ENCODE data around the gene RWDD4. TPM values are rescaled to one million over a fixed set of nuclear protein-coding genes. Genes with fewer than 3 reads are reported as not detected.

The RWDD4 gene
- total RNA-seq: 13.8 to 16.7 TPM (median 14.8 TPM) in 3 replicates

GRCh38 chr4:183659029-183659871, at the start of gene RWDD4, which contains the start of gene TRAPPC11:
TSS of gene RWDD4 (minus strand) at chr4:183659185. CDS start at chr4:183658952, 233 bp downstream.
TSS of gene TRAPPC11 (plus strand) at chr4:183659293. CDS start at chr4:183663868, 4,575 bp downstream.
- Mint-ChIP-seq H3K4me3 (peak within 1 kb of the TSS; percentile 94), H3K36me3 (peaks cover 4% of the 10 kb centered on the region), H3K27ac (peak within 1 kb of the TSS; percentile 93), H3K4me1 (peaks cover 28% of the 10 kb centered on the region), H3K9me3 (no peaks in the 10 kb centered on the region), H3K27me3 (ENCODE audit: low read depth) (no peaks in the 10 kb centered on the region)
- peak; percentile 95 to 97 for DNase-seq (ENCODE audit: low spot score in 2 of 2, unreplicated experiment in 2 of 2)
- peak; percentile 36 for TF ChIP-seq CTCF (IDR thresholded peaks at IDR 0.05; ENCODE audit: unreplicated experiment)

GRCh38 chr4:183702492-183702891, 43.5 kb upstream of the RWDD4 start:
- Mint-ChIP-seq H3K36me3 (peaks cover 69% of the 10 kb centered on the region), H3K27me3 (ENCODE audit: low read depth) (no peaks in the 10 kb centered on the region), H3K4me1 (no peaks in the 10 kb centered on the region), H3K9me3 (peaks cover 4% of the 10 kb centered on the region), H3K4me3 (no peak overlapping the region), H3K27ac (no peak overlapping the region)
- TF ChIP-seq CTCF (IDR thresholded peaks at IDR 0.05; ENCODE audit: unreplicated experiment): no peak
- DNase-seq (ENCODE audit: low spot score in 2 of 2, unreplicated experiment in 2 of 2): no peak

- TF ChIP-seq CTCF (IDR thresholded peaks at IDR 0.05; ENCODE audit: unreplicated experiment): no peak
- no peak overlapping the region for H3K27ac Mint-ChIP-seq
- H3K27me3 Mint-ChIP-seq (ENCODE audit: low read depth): no peaks in the 10 kb centered on the region
- H3K9me3 Mint-ChIP-seq: peaks cover 4% of the 10 kb centered on the region
- H3K4me3 Mint-ChIP-seq: no peak overlapping the region
- DNase-seq (ENCODE audit: low spot score in 2 of 2, unreplicated experiment in 2 of 2): no peak
- no peaks in the 10 kb centered on the region for H3K4me1 Mint-ChIP-seq
- H3K36me3 Mint-ChIP-seq: peaks cover 78% of the 10 kb centered on the region
Measured at GRCh38 chr4:183700407-183700806, 41.4 kb upstream of the RWDD4 start.

GRCh38 chr4:183698909-183699308, 39.9 kb upstream of the RWDD4 start:
- Mint-ChIP-seq H3K9me3 (peaks cover 4% of the 10 kb centered on the region), H3K27ac (no peak overlapping the region)

GRCh38 chr4:183691897-183692296, 32.9 kb upstream of the RWDD4 start:
- no peak overlapping the region for H3K27ac Mint-ChIP-seq
- H3K27me3 Mint-ChIP-seq (ENCODE audit: low read depth): no peaks in the 10 kb centered on the region
- no peak for DNase-seq (ENCODE audit: low spot score in 2 of 2, unreplicated experiment in 2 of 2)
- H3K9me3 Mint-ChIP-seq: no peaks in the 10 kb centered on the region
- peaks cover 48% of the 10 kb centered on the region for H3K36me3 Mint-ChIP-seq
- TF ChIP-seq CTCF (IDR thresholded peaks at IDR 0.05; ENCODE audit: unreplicated experiment): no peak
- no peak overlapping the region for H3K4me3 Mint-ChIP-seq
- no peaks in the 10 kb centered on the region for H3K4me1 Mint-ChIP-seq

More at GRCh38 chr4:183698909-183699308, 39.9 kb upstream of the RWDD4 start:
- H3K4me3 Mint-ChIP-seq: no peak overlapping the region
- no peak for TF ChIP-seq CTCF (IDR thresholded peaks at IDR 0.05; ENCODE audit: unreplicated experiment)
- no peaks in the 10 kb centered on the region for H3K4me1 Mint-ChIP-seq
- H3K36me3 Mint-ChIP-seq: peaks cover 71% of the 10 kb centered on the region
- no peaks in the 10 kb centered on the region for H3K27me3 Mint-ChIP-seq (ENCODE audit: low read depth)
- no peak for DNase-seq (ENCODE audit: low spot score in 2 of 2, unreplicated experiment in 2 of 2)

All from mesothelial cell of epicardium (in vitro differentiated cells).